ENCODE measurements around the gene TUBB4B.
"Not testable (repeated sequence)": the region's sequence is repeated elsewhere in the genome, so short reads cannot be mapped to it uniquely, and the experiment has no call there.

TUBB4B gene

GRCh38 chr9:137255448-137256114 is 14.5 kb downstream of the TUBB4B start:
- Histone ChIP-seq H3K18ac (ENCODE audit: low read length) (peak overlapping the region; percentile 81), H2AK5ac (ENCODE audit: low read length) (no peak overlapping the region), H3K23ac (ENCODE audit: low read length) (no peak overlapping the region), H2BK120ac (ENCODE audit: low read depth, low read length) (no peak overlapping the region), H3K9ac (ENCODE audit: low read length) (peak overlapping the region; percentile 94), H3K4me1 (ENCODE audit: control insufficient read depth, low read depth, low read length) (peaks cover 4% of the 10 kb centered on the region), H4K8ac (ENCODE audit: low read depth, low read length) (peak overlapping the region; percentile 92), H2BK5ac (ENCODE audit: low read length) (no peak overlapping the region), H2BK15ac (replicated peaks; ENCODE audit: low read depth) (no peak overlapping the region), H3K79me2 (ENCODE audit: control insufficient read depth, insufficient read depth, low read length) (peaks cover 16% of the 10 kb centered on the region), H3K4me3 (ENCODE audit: low read length) (peak overlapping the region; percentile 82), H3K27ac (ENCODE audit: low read depth, low read length) (peak overlapping the region; percentile 54), H3K4ac (ENCODE audit: low read depth, low read length) (peak overlapping the region; percentile 89), H3K4me2 (ENCODE audit: low read length) (peak overlapping the region; percentile 51), H3K79me1 (ENCODE audit: low read length) (peaks cover 9% of the 10 kb centered on the region), H3K27me3 (ENCODE audit: insufficient read depth, low read length, poor library complexity) (no peaks in the 10 kb centered on the region), H3K56ac (ENCODE audit: low read length) (peak overlapping the region; percentile 85), H3K36me3 (ENCODE audit: control insufficient read depth, insufficient read depth, low read length) (peaks cover 3% of the 10 kb centered on the region), H4K5ac (ENCODE audit: low read length) (no peak overlapping the region)
- WGBS (ENCODE audit: extremely low coverage, insufficient coverage, low lambda C conversion rate), result no CpG with 5 or more reads among the region's 51 CpGs
- peak; percentile 66 for DNase-seq

- Histone ChIP-seq H3K9ac (ENCODE audit: low read length) (peak overlapping the region; percentile 94), H2BK15ac (replicated peaks; ENCODE audit: low read depth) (no peak overlapping the region), H3K56ac (ENCODE audit: low read length) (peak overlapping the region; percentile 85), H3K79me2 (ENCODE audit: control insufficient read depth, insufficient read depth, low read length) (peaks cover 16% of the 10 kb centered on the region), H3K79me1 (ENCODE audit: low read length) (peaks cover 9% of the 10 kb centered on the region), H2AK5ac (ENCODE audit: low read length) (no peak overlapping the region), H3K27ac (ENCODE audit: low read depth, low read length) (no peak overlapping the region), H2BK120ac (ENCODE audit: low read depth, low read length) (no peak overlapping the region), H3K4me1 (ENCODE audit: control insufficient read depth, low read depth, low read length) (peaks cover 3% of the 10 kb centered on the region), H3K36me3 (ENCODE audit: control insufficient read depth, insufficient read depth, low read length) (peaks cover 3% of the 10 kb centered on the region), H3K4ac (ENCODE audit: low read depth, low read length) (no peak overlapping the region), H4K8ac (ENCODE audit: low read depth, low read length) (no peak overlapping the region), H3K18ac (ENCODE audit: low read length) (no peak overlapping the region), H3K4me2 (ENCODE audit: low read length) (peak overlapping the region; percentile 51), H3K27me3 (ENCODE audit: insufficient read depth, low read length, poor library complexity) (no peaks in the 10 kb centered on the region), H2BK5ac (ENCODE audit: low read length) (no peak overlapping the region), H3K23ac (ENCODE audit: low read length) (no peak overlapping the region), H3K4me3 (ENCODE audit: low read length) (no peak overlapping the region), H4K5ac (ENCODE audit: low read length) (no peak overlapping the region)
- DNase-seq, result no peak
- WGBS (ENCODE audit: extremely low coverage, insufficient coverage, low lambda C conversion rate), result no CpG with 5 or more reads among the region's 15 CpGs
These were observed 15.3 kb downstream of the TUBB4B start for GRCh38 chr9:137256362-137256761.

GRCh38 chr9:137256856-137257255 is 15.8 kb downstream of the TUBB4B start:
- H3K79me2 ChIP-seq (ENCODE audit: control insufficient read depth, insufficient read depth, low read length), result peaks cover 16% of the 10 kb centered on the region
- H3K27ac ChIP-seq (ENCODE audit: low read depth, low read length), result no peak overlapping the region
- no peak for DNase-seq
- no peak overlapping the region for H3K18ac ChIP-seq (ENCODE audit: low read length)
- no peak overlapping the region for H2AK5ac ChIP-seq (ENCODE audit: low read length)
- peak overlapping the region; percentile 2 for H3K9ac ChIP-seq (ENCODE audit: low read length)
- H4K8ac ChIP-seq (ENCODE audit: low read depth, low read length), result no peak overlapping the region
- H2BK5ac ChIP-seq (ENCODE audit: low read length), result no peak overlapping the region
- no peak overlapping the region for H3K56ac ChIP-seq (ENCODE audit: low read length)
- H3K4me2 ChIP-seq (ENCODE audit: low read length), result no peak overlapping the region
- no peak overlapping the region for H2BK120ac ChIP-seq (ENCODE audit: low read depth, low read length)
- H2BK15ac ChIP-seq (replicated peaks; ENCODE audit: low read depth), result no peak overlapping the region
- no peak overlapping the region for H4K5ac ChIP-seq (ENCODE audit: low read length)
- H3K27me3 ChIP-seq (ENCODE audit: insufficient read depth, low read length, poor library complexity), result no peaks in the 10 kb centered on the region
- no peak overlapping the region for H3K23ac ChIP-seq (ENCODE audit: low read length)
- H3K4me3 ChIP-seq (ENCODE audit: low read length), result no peak overlapping the region
- WGBS (ENCODE audit: extremely low coverage, insufficient coverage, low lambda C conversion rate), result no CpG with 5 or more reads among the region's 15 CpGs
- no peak overlapping the region for H3K4ac ChIP-seq (ENCODE audit: low read depth, low read length)
- H3K4me1 ChIP-seq (ENCODE audit: control insufficient read depth, low read depth, low read length), result peaks cover 3% of the 10 kb centered on the region
- H3K36me3 ChIP-seq (ENCODE audit: control insufficient read depth, insufficient read depth, low read length), result peaks cover 3% of the 10 kb centered on the region
- H3K79me1 ChIP-seq (ENCODE audit: low read length), result peaks cover 9% of the 10 kb centered on the region

GRCh38 chr9:137262173-137262908 is 21.3 kb downstream of the TUBB4B start:
- H2AK5ac ChIP-seq (ENCODE audit: low read length); H3K4me3 ChIP-seq (ENCODE audit: low read length); H3K4me2 ChIP-seq (ENCODE audit: low read length); H4K5ac ChIP-seq (ENCODE audit: low read length); H3K4me1 ChIP-seq (ENCODE audit: control insufficient read depth, low read depth, low read length); H3K4ac ChIP-seq (ENCODE audit: low read depth, low read length); H2BK120ac ChIP-seq (ENCODE audit: low read depth, low read length); H3K79me1 ChIP-seq (ENCODE audit: low read length); H3K79me2 ChIP-seq (ENCODE audit: control insufficient read depth, insufficient read depth, low read length); H3K18ac ChIP-seq (ENCODE audit: low read length); H3K9ac ChIP-seq (ENCODE audit: low read length); H3K56ac ChIP-seq (ENCODE audit: low read length); H3K27ac ChIP-seq (ENCODE audit: low read depth, low read length); H3K23ac ChIP-seq (ENCODE audit: low read length); H2BK5ac ChIP-seq (ENCODE audit: low read length); H2BK15ac ChIP-seq (replicated peaks; ENCODE audit: low read depth); H4K8ac ChIP-seq (ENCODE audit: low read depth, low read length); H3K27me3 ChIP-seq (ENCODE audit: insufficient read depth, low read length, poor library complexity): not testable (repeated sequence)
- peak; percentile 63 for DNase-seq
- WGBS (ENCODE audit: extremely low coverage, insufficient coverage, low lambda C conversion rate), result no CpG with 5 or more reads among the region's 15 CpGs
- peaks cover 11% of the 10 kb centered on the region for H3K36me3 ChIP-seq (ENCODE audit: control insufficient read depth, insufficient read depth, low read length)

- Histone ChIP-seq H2AK5ac (ENCODE audit: low read length) (no peak overlapping the region), H2BK15ac (replicated peaks; ENCODE audit: low read depth) (no peak overlapping the region), H3K9ac (ENCODE audit: low read length) (no peak overlapping the region), H3K4me3 (ENCODE audit: low read length) (no peak overlapping the region), H3K4me1 (ENCODE audit: control insufficient read depth, low read depth, low read length) (no peaks in the 10 kb centered on the region), H4K8ac (ENCODE audit: low read depth, low read length) (no peak overlapping the region), H3K79me2 (ENCODE audit: control insufficient read depth, insufficient read depth, low read length) (no peaks in the 10 kb centered on the region), H3K27me3 (ENCODE audit: insufficient read depth, low read length, poor library complexity) (no peaks in the 10 kb centered on the region), H3K18ac (ENCODE audit: low read length) (no peak overlapping the region), H4K5ac (ENCODE audit: low read length) (no peak overlapping the region), H2BK5ac (ENCODE audit: low read length) (no peak overlapping the region), H2BK120ac (ENCODE audit: low read depth, low read length) (no peak overlapping the region), H3K56ac (ENCODE audit: low read length) (no peak overlapping the region), H3K23ac (ENCODE audit: low read length) (no peak overlapping the region), H3K79me1 (ENCODE audit: low read length) (no peaks in the 10 kb centered on the region), H3K4ac (ENCODE audit: low read depth, low read length) (no peak overlapping the region), H3K27ac (ENCODE audit: low read depth, low read length) (no peak overlapping the region), H3K36me3 (ENCODE audit: control insufficient read depth, insufficient read depth, low read length) (peaks cover 11% of the 10 kb centered on the region), H3K4me2 (ENCODE audit: low read length) (no peak overlapping the region)
- WGBS (ENCODE audit: extremely low coverage, insufficient coverage, low lambda C conversion rate), result no CpG with 5 or more reads among the region's 24 CpGs
- no peak for DNase-seq
These were observed 21.8 kb downstream of the TUBB4B start for GRCh38 chr9:137262909-137263285.

Data from mesendoderm (in vitro differentiated cells).